ENCODE measurements around the gene B3GNT2. TPM values are rescaled to one million over a fixed set of nuclear protein-coding genes. Genes with fewer than 3 reads are reported as not detected.
"Not testable (repeated sequence)": the region's sequence is repeated elsewhere in the genome, so short reads cannot be mapped to it uniquely, and the experiment has no call there.

Gene B3GNT2
- 17.4 and 18.5 TPM in 2 replicates for total RNA-seq
- long read RNA-seq, partial matches to known transcripts: 8 of 10 reads
- long read RNA-seq, other reads (novel, unspliced or antisense): 0 of 10 reads

- Mint-ChIP-seq H3K9me3 (ENCODE audit: low read depth) (no peaks in the 10 kb centered on the region), H3K27ac (peak within 1 kb of the TSS; percentile 93), H3K4me3 (ENCODE audit: low read depth) (peak within 1 kb of the TSS; percentile 86), H3K27me3 (no peaks in the 10 kb centered on the region), H3K4me1 (ENCODE audit: low read depth) (peaks cover 19% of the 10 kb centered on the region), H3K36me3 (ENCODE audit: insufficient read depth) (no peaks in the 10 kb centered on the region)
- DNase-seq (ENCODE audit: low spot score, unreplicated experiment): peak; percentile 63
- TF ChIP-seq, protein P1, sequence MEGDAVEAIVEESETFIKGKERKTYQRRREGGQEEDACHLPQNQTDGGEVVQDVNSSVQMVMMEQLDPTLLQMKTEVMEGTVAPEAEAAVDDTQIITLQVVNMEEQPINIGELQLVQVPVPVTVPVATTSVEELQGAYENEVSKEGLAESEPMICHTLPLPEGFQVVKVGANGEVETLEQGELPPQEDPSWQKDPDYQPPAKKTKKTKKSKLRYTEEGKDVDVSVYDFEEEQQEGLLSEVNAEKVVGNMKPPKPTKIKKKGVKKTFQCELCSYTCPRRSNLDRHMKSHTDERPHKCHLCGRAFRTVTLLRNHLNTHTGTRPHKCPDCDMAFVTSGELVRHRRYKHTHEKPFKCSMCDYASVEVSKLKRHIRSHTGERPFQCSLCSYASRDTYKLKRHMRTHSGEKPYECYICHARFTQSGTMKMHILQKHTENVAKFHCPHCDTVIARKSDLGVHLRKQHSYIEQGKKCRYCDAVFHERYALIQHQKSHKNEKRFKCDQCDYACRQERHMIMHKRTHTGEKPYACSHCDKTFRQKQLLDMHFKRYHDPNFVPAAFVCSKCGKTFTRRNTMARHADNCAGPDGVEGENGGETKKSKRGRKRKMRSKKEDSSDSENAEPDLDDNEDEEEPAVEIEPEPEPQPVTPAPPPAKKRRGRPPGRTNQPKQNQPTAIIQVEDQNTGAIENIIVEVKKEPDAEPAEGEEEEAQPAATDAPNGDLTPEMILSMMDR (IDR thresholded peaks at IDR 0.05; ENCODE audit: unreplicated experiment): no peak
Observed at GRCh38 chr2:62195421-62196277, at the start of gene B3GNT2. TSS of gene B3GNT2 (plus strand) at chr2:62196115. CDS start at chr2:62222221, 26,106 bp downstream.

GRCh38 chr2:62146790-62147189 is 49.1 kb upstream of the B3GNT2 start:
- not testable (repeated sequence) for DNase-seq (ENCODE audit: low spot score, unreplicated experiment); H3K27me3 Mint-ChIP-seq; H3K27ac Mint-ChIP-seq; H3K36me3 Mint-ChIP-seq (ENCODE audit: insufficient read depth); H3K9me3 Mint-ChIP-seq (ENCODE audit: low read depth); H3K4me1 Mint-ChIP-seq (ENCODE audit: low read depth); H3K4me3 Mint-ChIP-seq (ENCODE audit: low read depth)

DNA sequence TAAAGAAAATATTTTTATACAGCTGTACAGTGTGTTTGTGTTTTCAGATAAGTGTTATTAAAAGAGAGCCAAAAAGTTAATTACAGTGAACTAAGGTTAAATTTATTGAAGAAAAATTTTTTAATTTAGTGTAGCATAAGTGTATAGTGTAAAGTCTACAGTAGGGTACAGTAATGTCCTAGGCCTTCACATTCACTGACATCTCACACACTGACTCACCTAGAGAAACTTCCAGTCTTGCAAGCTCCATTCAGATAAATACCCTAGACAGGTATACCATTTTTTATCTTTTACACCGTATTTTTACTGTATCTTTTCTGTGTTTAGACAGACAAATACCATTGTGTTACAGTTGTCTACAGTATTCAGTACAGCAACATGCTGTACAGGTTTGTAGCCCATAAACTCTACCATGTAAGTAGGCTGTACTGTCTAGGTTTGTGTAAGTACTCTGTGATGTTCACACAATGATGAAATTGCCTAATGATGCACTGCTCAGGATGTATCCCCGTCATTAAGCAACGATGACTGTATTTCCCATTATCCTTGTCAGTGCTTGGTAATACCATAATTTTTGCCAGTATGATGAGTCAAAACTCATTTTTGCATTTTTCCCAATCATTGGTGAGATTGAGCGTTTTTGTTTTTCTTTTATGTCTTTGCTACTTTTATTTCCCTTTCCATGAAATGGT is 48.2 kb upstream of the B3GNT2 start:
- DNase-seq (ENCODE audit: low spot score, unreplicated experiment): no peak
- Mint-ChIP-seq H3K27ac (no peak overlapping the region), H3K4me3 (ENCODE audit: low read depth) (no peak overlapping the region), H3K9me3 (ENCODE audit: low read depth) (no peaks in the 10 kb centered on the region), H3K36me3 (ENCODE audit: insufficient read depth) (no peaks in the 10 kb centered on the region), H3K4me1 (ENCODE audit: low read depth) (no peaks in the 10 kb centered on the region), H3K27me3 (no peaks in the 10 kb centered on the region)
- TF ChIP-seq, protein P1 (IDR thresholded peaks at IDR 0.05; ENCODE audit: unreplicated experiment): no peak

DNA sequence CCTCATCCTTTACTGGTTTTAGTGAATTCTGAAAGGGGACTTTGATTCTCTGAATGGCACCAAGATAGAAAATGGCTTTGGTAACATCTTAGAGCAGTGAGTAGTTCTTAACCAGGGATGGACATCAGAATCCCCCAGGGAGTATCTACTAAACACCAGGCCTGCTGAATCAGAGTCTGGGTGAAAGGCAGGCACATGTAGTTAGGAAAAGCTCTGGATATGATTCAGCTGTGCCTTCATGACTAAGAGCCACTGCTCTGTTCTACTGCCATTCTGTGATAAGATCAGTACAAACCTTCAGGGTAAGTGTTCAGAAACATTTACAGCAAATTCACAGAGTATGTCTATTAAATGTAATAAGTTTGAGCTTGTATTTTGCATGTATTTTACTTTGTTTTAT is 46.2 kb upstream of the B3GNT2 start:
- TF ChIP-seq, protein P1 (IDR thresholded peaks at IDR 0.05; ENCODE audit: unreplicated experiment): no peak
- Mint-ChIP-seq H3K36me3 (ENCODE audit: insufficient read depth) (no peaks in the 10 kb centered on the region), H3K4me1 (ENCODE audit: low read depth) (no peaks in the 10 kb centered on the region), H3K27ac (no peak overlapping the region), H3K27me3 (no peaks in the 10 kb centered on the region), H3K4me3 (ENCODE audit: low read depth) (no peak overlapping the region), H3K9me3 (ENCODE audit: low read depth) (peaks cover under 1% of the 10 kb centered on the region)
- DNase-seq (ENCODE audit: low spot score, unreplicated experiment): no peak

GRCh38 chr2:62150597-62151305 is 45.2 kb upstream of the B3GNT2 start:
- H3K27me3 Mint-ChIP-seq: no peaks in the 10 kb centered on the region
- peak overlapping the region; percentile 62 for H3K27ac Mint-ChIP-seq
- TF ChIP-seq, protein P1 (IDR thresholded peaks at IDR 0.05; ENCODE audit: unreplicated experiment): no peak
- DNase-seq (ENCODE audit: low spot score, unreplicated experiment): no peak
- no peak overlapping the region for H3K4me3 Mint-ChIP-seq (ENCODE audit: low read depth)
- peaks cover 5% of the 10 kb centered on the region for H3K9me3 Mint-ChIP-seq (ENCODE audit: low read depth)
- no peaks in the 10 kb centered on the region for H3K36me3 Mint-ChIP-seq (ENCODE audit: insufficient read depth)
- H3K4me1 Mint-ChIP-seq (ENCODE audit: low read depth): no peaks in the 10 kb centered on the region

Measured in progenitor cell of endocrine pancreas (in vitro differentiated cells).